H9 (cell line): ENCODE results near the gene HHIP. TPM values are rescaled to one million over a fixed set of nuclear protein-coding genes. Genes with fewer than 3 reads are reported as not detected.

Experiments used
- DNase-seq: peaks from one replicate; pipeline ENCODE4 v3.0.0-alpha.2; 2017
- H2AFZ ChIP-seq: one replicate; pipeline ENCODE4 v1.6.1; 2013; ENCODE audit warnings: mild to moderate bottlenecking, low read length, control low read depth, moderate library complexity
- H2AK5ac ChIP-seq: 2 replicates; pipeline ENCODE4 v1.6.1; 2013; ENCODE audit warnings: low read length, control low read depth, mixed read lengths; ENCODE audit not compliant: insufficient read length
- H2BK120ac ChIP-seq: one replicate; pipeline ENCODE4 v1.6.1; 2013; ENCODE audit warnings: low read depth, mild to moderate bottlenecking, low read length, control low read depth, inconsistent platforms; ENCODE audit not compliant: poor library complexity, severe bottlenecking
- H2BK12ac ChIP-seq: 2 replicates; pipeline ENCODE4 v1.6.1; 2013; ENCODE audit warnings: low read length, control low read depth, mixed read lengths, low read depth; ENCODE audit not compliant: insufficient read length
- H2BK15ac ChIP-seq: 2 replicates; pipeline ENCODE4 v1.6.1; 2013; ENCODE audit warnings: low read depth, low read length, control low read depth
- H2BK20ac ChIP-seq: one replicate; pipeline ENCODE4 v1.6.1; 2013; ENCODE audit warnings: low read depth, mild to moderate bottlenecking, low read length, control low read depth, inconsistent platforms; ENCODE audit not compliant: poor library complexity, severe bottlenecking
- H2BK5ac ChIP-seq: 2 replicates; pipeline ENCODE4 v1.6.1; 2013; ENCODE audit warnings: low read length, control low read depth, mixed read lengths; ENCODE audit not compliant: insufficient read length
- H3K14ac ChIP-seq: 2 replicates; pipeline ENCODE4 v1.6.1; 2013; ENCODE audit warnings: low read length, control low read depth; ENCODE audit not compliant: insufficient read depth
- H3K18ac ChIP-seq: 2 replicates; pipeline ENCODE4 v1.6.1; 2013; ENCODE audit warnings: low read depth, mild to moderate bottlenecking, mixed read lengths, low read length, control low read depth; ENCODE audit not compliant: insufficient read length
- H3K23ac ChIP-seq: 2 replicates; pipeline ENCODE4 v1.6.1; 2013; ENCODE audit warnings: low read length, control low read depth, mixed read lengths, low read depth; ENCODE audit not compliant: insufficient read length
- H3K23me2 ChIP-seq: 2 replicates; pipeline ENCODE4 v1.6.1; 2013; ENCODE audit warnings: low read depth, mild to moderate bottlenecking, mixed read lengths, low read length, control low read depth; ENCODE audit not compliant: insufficient read length, poor library complexity, severe bottlenecking
- H3K27ac ChIP-seq: 2 replicates; pipeline ENCODE4 v1.5.1; 2013; ENCODE audit warnings: low read length, control low read depth, mixed read lengths, low read depth; ENCODE audit not compliant: insufficient read length
- H3K27me3 ChIP-seq: 2 replicates; pipeline ENCODE4 v1.6.1; 2013; ENCODE audit warnings: low read length, control low read depth, inconsistent platforms; ENCODE audit not compliant: insufficient read depth
- H3K4ac ChIP-seq: 2 replicates; pipeline ENCODE4 v1.6.1; 2013; ENCODE audit warnings: low read depth, mild to moderate bottlenecking, control low read depth, inconsistent platforms, low read length, moderate library complexity
- H3K4me1 ChIP-seq: 2 replicates; pipeline ENCODE4 v1.6.1; 2013; ENCODE audit warnings: low read length, control low read depth, inconsistent platforms; ENCODE audit not compliant: insufficient read depth
- H3K4me2 ChIP-seq: 2 replicates; pipeline ENCODE4 v1.6.1; 2013; ENCODE audit warnings: low read length, control low read depth, mixed read lengths; ENCODE audit not compliant: insufficient read length, insufficient read depth
- H3K56ac ChIP-seq: 2 replicates; pipeline ENCODE4 v1.6.1; 2013; ENCODE audit warnings: low read depth, mild to moderate bottlenecking, mixed read lengths, low read length, control low read depth; ENCODE audit not compliant: insufficient read length
- H3K79me1 ChIP-seq: 2 replicates; pipeline ENCODE4 v1.6.1; 2013; ENCODE audit warnings: low read depth, mild to moderate bottlenecking, moderate library complexity, low read length, control low read depth, inconsistent platforms; ENCODE audit not compliant: insufficient read depth, poor library complexity, severe bottlenecking
- H3K79me2 ChIP-seq: 2 replicates; pipeline ENCODE4 v1.6.1; 2013; ENCODE audit warnings: low read length, control low read depth, inconsistent platforms; ENCODE audit not compliant: insufficient read depth
- H3K9ac ChIP-seq: 2 replicates; pipeline ENCODE4 v1.6.1; 2013; ENCODE audit warnings: low read length, control low read depth, mixed read lengths; ENCODE audit not compliant: insufficient read length; ENCODE audit errors: extremely low read depth
- H3K9me3 ChIP-seq: one replicate; pipeline ENCODE4 v1.6.1; 2013; ENCODE audit warnings: low read depth, low read length, inconsistent platforms; ENCODE audit not compliant: control insufficient read depth
- H3T11ph ChIP-seq: one replicate; pipeline ENCODE4 v1.6.1; 2013; ENCODE audit warnings: mild to moderate bottlenecking, low read length, control low read depth, inconsistent platforms
- H4K20me1 ChIP-seq: one replicate; pipeline ENCODE4 v1.6.1; 2013; ENCODE audit not compliant: control insufficient read depth, insufficient read length, insufficient read depth
- H4K5ac ChIP-seq: 2 replicates; pipeline ENCODE4 v1.6.1; 2013; ENCODE audit warnings: low read depth, mild to moderate bottlenecking, mixed read lengths, low read length, control low read depth; ENCODE audit not compliant: insufficient read length
- H4K8ac ChIP-seq: replicated peaks from 2 replicates; pipeline ENCODE4 v1.6.1; 2013; ENCODE audit warnings: low read length, control low read depth, mixed read lengths, low read depth; ENCODE audit not compliant: insufficient read length
- H4K91ac ChIP-seq: 2 replicates; pipeline ENCODE4 v1.6.1; 2013; ENCODE audit warnings: low read depth, mild to moderate bottlenecking, moderate library complexity, mixed read lengths, low read length, control low read depth; ENCODE audit not compliant: insufficient read length
- H3K27ac Mint-ChIP-seq, 3 experiments: 2 replicates in 2 of 3; 3 replicates in 1 of 3; pipeline ENCODE4 v1.8.0; 2020 to 2021; ENCODE audit warnings: mixed read lengths in 3 of 3, mild to moderate bottlenecking in 1 of 3, moderate library complexity in 1 of 3
- H3K27me3 Mint-ChIP-seq: 2 replicates; pipeline ENCODE4 v1.8.0; 2021; ENCODE audit warnings: low read depth, mild to moderate bottlenecking, moderate library complexity, mixed read lengths
- H3K36me3 Mint-ChIP-seq, 3 experiments: 2 replicates in 2 of 3; 3 replicates in 1 of 3; pipeline ENCODE4 v1.8.0; 2020 to 2021; ENCODE audit warnings: low read depth in 3 of 3, mixed read lengths in 3 of 3; ENCODE audit not compliant: insufficient read depth in 1 of 3
- H3K4me1 Mint-ChIP-seq, 2 experiments: 2 replicates each; pipeline ENCODE4 v1.8.0; 2020; ENCODE audit warnings: mixed read lengths in 2 of 2
- H3K4me3 Mint-ChIP-seq, 2 experiments: 2 replicates in 1 of 2; 3 replicates in 1 of 2; pipeline ENCODE4 v1.8.0; 2020 to 2021; ENCODE audit warnings: mild to moderate bottlenecking in 2 of 2, mixed read lengths in 2 of 2, moderate library complexity in 1 of 2
- H3K9me3 Mint-ChIP-seq, 2 experiments: 2 replicates in 1 of 2; 3 replicates in 1 of 2; pipeline ENCODE4 v1.8.0; 2020; ENCODE audit warnings: mild to moderate bottlenecking in 2 of 2, mixed read lengths in 2 of 2, moderate library complexity in 1 of 2
- WGBS: extraction: QIAGEN DNeasy Blood & Tissue Kit; methylation state at CpG from one replicate; pipeline ENCODE4 v1.1.7; 2013; ENCODE audit warnings: missing lambda C conversion rate, low lambda C conversion rate, mixed read lengths; ENCODE audit not compliant: insufficient read length; ENCODE audit errors: extremely low coverage; 5-methylcytosine and 5-hydroxymethylcytosine counted together
- total RNA-seq: library from RNA; stranded (reverse); gene quantifications from 2 replicates; pipeline ENCODE4 v1.2.1, GENCODE V29; 2021
- TF ChIP-seq, protein P1 (sequence below): fragments of 200-600 bp; sonication (generic); conservative IDR thresholded peaks from 3 replicates; pipeline ENCODE4 v1.8.0; 2021; ENCODE audit warnings: antibody characterized with exemption, mild to moderate bottlenecking

Gene HHIP
- total RNA-seq, 1 experiment from 2014 or later: 3.8 TPM

DNA sequence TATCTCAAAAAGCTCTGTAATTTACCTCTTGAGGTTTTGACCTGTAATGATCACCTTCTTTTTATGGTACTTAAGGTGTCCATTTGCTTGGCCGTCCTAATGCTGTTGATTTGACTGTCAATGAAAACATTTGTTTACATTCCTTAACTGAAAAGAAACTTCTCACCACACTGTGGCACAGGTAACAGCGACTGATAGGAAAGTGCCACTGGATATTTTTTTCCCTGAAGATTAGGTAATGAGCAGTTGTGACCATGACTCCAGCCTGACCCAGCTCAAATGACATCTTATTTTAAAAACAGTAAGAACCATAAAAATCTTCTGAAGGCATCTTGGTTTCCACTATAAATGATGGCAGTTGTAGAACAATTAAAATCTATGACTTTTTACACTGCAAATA lies 87.6 kb downstream of the HHIP start:
- no peak overlapping the region for H2AFZ ChIP-seq
- no peak overlapping the region for H2BK120ac ChIP-seq
- no peak overlapping the region for H2BK15ac ChIP-seq
- no peaks in the 10 kb centered on the region for H3K23me2 ChIP-seq
- Mint-ChIP-seq H3K36me3 (no peaks in the 10 kb centered on the region), H3K9me3 (no peaks in the 10 kb centered on the region), H3K27me3 (no peaks in the 10 kb centered on the region), H3K27ac (peak overlapping the region in 1 of 3 experiments; percentile 4; a peak in 1 of 7 replicates), H3K4me3 (no peak overlapping the region), H3K4me1 (peaks cover 7 to 18% of the 10 kb centered on the region in 2 experiments)
- H3K27ac ChIP-seq: no peak overlapping the region
- no peaks in the 10 kb centered on the region for H4K20me1 ChIP-seq
- H2BK12ac ChIP-seq: no peak overlapping the region
- no peak overlapping the region for H3K56ac ChIP-seq
- no peak overlapping the region for H4K91ac ChIP-seq
- H3K4me2 ChIP-seq: no peak overlapping the region
- H3K18ac ChIP-seq: no peak overlapping the region
- H3K27me3 ChIP-seq: no peaks in the 10 kb centered on the region
- H3T11ph ChIP-seq: no peak overlapping the region
- no peak overlapping the region for H4K5ac ChIP-seq
- H3K79me2 ChIP-seq: no peaks in the 10 kb centered on the region
- no peak overlapping the region for H2BK20ac ChIP-seq
- H3K9ac ChIP-seq: no peak overlapping the region
- no peak overlapping the region for H3K4ac ChIP-seq
- H3K4me1 ChIP-seq: no peaks in the 10 kb centered on the region
- no peak overlapping the region for H3K14ac ChIP-seq
- H3K9me3 ChIP-seq: no peaks in the 10 kb centered on the region
- no CpG with 5 or more reads among the region's 2 CpGs for WGBS
- DNase-seq: no peak
- no peaks in the 10 kb centered on the region for H3K79me1 ChIP-seq
- H4K8ac ChIP-seq: no peak overlapping the region
- no peak overlapping the region for H3K23ac ChIP-seq
- H2AK5ac ChIP-seq: no peak overlapping the region
- no peak overlapping the region for H2BK5ac ChIP-seq
- TF ChIP-seq, protein P1, sequence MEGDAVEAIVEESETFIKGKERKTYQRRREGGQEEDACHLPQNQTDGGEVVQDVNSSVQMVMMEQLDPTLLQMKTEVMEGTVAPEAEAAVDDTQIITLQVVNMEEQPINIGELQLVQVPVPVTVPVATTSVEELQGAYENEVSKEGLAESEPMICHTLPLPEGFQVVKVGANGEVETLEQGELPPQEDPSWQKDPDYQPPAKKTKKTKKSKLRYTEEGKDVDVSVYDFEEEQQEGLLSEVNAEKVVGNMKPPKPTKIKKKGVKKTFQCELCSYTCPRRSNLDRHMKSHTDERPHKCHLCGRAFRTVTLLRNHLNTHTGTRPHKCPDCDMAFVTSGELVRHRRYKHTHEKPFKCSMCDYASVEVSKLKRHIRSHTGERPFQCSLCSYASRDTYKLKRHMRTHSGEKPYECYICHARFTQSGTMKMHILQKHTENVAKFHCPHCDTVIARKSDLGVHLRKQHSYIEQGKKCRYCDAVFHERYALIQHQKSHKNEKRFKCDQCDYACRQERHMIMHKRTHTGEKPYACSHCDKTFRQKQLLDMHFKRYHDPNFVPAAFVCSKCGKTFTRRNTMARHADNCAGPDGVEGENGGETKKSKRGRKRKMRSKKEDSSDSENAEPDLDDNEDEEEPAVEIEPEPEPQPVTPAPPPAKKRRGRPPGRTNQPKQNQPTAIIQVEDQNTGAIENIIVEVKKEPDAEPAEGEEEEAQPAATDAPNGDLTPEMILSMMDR: no peak
